ENCODE data around the gene CHKB.

Gene CHKB

DNA sequence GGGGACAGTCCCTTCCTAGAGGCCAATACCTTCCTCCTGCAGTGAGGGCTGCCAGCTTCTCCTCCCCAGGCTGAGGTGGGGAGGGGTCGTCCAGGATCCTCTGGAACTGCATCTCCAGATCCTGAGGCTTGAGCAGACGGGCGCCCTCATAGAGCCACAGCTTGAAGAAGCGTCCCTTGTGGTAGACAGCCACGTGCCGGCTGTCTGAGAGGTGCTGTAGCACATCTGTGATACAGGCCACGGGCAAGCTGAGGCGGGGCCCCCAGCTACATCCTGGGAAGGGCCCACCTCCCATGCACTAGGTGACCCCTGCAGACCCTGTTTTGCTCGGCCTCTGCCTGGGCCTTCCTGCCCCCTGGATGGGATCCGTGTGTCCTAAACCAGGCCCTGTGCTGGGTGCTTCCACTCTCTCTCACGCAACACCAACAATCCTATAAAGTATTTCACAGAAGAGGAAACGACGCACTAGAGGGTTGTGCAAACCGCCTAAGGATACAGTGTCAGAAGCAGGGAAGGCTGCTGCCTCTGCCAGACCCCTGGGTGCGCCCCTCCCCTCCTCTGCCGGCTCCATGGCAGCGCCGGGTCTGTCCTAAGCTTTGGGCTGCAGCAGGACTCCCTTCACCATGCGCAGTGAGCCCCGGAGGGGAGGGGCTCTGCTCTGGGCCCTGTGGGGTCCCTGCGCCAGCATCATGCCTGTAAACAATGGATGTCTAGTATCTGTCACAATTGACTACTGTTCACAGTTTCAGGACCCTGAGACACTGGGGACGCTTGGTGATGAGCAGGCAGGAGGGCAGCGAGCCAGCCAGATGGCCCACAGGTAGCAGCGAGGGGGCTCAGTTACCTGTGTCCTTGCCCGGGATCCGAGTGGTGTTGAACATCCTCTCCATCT is 8.9 kb downstream of the CHKB start:
- no peak for DNase-seq (ENCODE audit: low read depth in 3 of 3)

DNA sequence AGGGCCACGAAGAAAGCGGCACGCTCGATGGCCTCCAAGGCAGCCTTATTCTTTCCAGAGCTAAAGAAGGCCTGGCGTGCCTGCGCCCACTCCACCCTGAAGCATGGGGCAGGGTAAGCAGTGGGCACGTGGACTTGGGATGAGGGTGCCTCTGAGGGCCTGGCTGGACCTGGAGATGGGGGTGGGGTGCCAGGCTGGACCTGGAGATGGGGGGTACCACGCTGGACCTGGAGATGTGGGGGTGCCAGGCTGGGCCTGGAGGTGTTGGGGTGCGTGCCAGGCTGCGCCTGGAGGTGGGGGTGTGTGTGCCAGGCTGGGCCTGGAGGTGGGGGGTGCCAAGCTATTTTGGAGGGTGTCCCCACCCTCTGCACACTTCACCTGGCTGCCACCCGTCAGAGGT is 9.7 kb downstream of the CHKB start:
- no peak for DNase-seq (ENCODE audit: low read depth in 3 of 3)

DNA sequence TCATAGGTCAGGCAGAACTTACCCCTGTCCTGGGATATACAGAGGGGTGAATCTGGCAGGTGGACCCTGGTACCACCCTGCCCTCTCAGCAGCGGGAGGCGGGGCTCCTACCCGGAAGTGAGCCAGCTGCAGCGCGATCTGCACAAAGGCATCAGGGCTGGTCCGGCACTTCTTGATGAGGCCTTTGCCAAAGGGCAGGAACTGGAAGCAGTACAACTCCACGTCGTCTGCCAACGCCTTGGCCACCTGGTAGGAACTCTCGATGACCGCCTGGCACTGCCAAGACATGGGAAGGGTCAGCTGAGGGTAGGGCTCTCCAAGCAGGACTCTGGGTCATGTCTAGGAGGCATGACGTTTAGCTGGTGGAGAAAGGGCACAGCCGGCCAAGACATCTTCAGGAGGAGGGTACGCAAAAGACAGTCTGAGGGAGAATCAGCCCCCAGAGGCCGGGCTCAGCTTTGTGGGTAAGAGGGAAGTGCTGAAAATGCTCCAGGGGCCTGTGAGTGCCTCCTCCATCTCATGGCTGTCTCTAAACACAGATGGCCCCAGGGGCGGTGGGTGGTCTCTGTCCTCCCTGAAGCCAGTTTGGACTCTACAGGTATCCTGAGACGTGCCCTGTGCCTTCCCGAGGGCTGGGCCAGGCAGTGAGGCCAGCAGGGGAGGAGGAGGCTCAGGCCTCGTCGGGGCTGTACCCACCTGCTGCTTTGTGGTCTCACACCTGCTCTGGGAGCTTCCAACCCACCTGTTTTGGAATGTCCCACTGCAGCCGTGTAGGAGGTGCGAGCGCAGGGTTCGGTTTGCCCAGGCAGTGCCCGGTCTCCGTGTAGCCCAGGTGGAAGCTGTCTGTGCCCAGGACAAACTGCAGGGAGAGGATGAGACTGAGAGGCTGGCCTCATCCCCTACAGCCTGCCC is 11.1 kb downstream of the CHKB start:
- DNase-seq (ENCODE audit: low read depth in 3 of 3): no peak

DNA sequence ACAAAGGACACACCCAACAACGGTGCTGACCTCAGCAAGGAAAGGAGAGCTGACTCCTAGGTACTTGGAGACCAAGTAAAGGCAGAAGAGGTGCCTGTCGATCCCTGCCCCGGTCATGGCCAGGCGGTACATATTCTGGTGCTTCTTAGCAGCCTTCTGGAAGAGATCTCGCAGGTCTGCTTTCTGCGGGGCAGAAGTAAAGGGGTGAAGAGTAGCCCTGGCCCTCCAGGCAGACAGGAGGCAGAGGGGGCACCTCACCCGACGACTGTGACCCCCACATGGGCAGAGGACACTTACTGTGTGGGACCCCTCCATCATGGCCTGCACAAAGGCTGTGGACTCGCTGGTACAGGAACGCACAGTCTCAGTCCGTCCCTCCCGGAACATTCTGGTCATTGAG is 11.8 kb downstream of the CHKB start:
- DNase-seq (ENCODE audit: low read depth in 3 of 3): no peak

DNA sequence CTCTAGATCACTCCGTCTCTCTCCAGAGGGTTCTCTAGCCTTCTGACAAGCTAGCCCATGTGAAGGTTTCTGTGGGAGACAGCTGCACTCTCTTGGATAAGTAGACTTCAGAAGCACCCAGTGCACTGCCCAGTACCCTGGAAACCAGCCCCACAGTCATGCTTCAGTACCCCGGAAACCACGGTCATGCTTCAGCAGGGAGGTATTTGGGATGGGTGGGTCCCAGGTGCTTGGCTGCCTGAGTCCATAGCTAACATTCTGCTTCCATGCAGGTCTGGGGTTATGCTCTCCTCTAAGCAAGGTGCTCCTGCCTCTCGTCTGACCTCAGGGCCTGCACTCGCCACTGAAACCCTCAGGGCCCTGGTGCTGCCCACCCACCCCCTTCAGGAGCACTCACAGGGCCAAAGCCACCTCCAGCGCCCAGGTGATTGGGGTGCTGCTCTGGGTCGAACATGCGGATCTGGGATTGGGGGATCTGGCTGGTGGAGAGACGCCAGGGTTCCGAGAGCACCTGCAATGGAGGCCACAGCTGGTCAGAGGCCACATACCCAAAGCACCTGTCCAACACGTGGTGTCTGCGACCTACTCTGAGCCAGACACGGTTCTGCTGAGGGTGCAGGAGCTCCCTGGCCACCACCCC is 12.6 kb downstream of the CHKB start:
- DNase-seq (ENCODE audit: low read depth in 3 of 3): no peak

DNA sequence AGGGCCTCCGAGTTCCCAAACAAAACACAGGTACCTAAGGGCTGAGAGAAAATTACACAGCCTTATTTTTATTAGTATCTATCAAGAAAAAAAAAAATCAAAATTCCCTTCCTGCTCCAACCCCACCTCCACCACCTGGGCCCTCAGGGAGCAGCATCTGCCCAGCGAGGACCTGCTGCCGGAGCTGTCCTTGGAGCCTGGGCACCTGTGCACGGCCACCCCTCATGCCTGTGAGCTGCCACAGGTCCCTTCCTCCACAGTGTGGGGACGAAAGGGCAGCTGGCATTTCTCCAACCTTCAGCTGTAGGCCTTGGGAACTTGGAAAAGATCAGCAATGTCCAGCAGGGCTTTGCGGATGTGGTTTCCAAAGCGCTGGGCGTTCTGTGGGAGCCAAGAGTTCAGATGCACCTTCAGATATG is 13.6 kb downstream of the CHKB start:
- no peak for DNase-seq (ENCODE audit: low read depth in 3 of 3)

DNA sequence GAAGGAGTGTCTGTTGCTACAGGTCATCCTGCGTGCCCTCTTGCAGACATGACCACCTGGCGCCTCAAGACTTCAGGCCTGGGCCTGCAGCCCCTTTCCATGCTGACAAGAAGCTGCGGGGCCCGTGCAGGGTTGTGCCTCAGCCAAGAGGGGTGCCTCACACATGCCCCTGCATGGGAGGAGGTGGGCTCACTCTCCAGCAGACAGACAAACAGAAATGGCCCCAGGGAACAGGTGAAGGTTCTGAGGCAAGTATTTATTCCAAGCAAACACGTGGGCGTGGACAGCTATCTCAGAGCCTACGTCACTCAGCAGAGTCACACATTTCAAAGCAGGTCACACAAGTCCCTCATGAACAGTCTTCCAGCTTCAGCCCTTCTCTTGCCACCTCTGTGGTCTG is 14.0 kb downstream of the CHKB start:
- no peak for DNase-seq (ENCODE audit: low read depth in 3 of 3)

DNA sequence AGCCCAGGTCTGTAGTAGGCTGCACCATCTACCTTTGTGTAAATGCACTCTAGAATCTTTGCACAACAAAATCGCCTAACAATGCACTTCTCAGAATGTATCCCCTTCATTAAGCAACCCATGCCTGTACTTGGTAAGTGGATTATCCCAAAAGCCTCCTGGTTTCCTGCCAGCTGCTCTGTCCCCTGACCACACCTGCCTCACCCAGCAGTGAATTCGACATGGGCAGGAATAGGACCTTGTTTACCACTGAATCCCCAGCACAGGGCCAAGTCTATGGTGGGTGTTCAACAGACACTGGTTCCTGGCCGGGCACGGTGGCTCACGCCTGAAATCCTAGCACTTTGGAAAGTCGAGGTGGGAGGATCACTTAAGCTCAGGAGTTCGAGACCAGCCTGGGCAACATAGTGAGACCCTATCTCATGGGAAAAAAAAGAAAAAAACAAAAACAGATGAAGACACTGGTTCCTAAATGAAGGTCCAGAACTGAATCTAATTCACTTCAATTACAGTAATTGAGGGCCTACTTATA is 14.9 kb downstream of the CHKB start:
- DNase-seq (ENCODE audit: low read depth in 3 of 3): no peak

DNA sequence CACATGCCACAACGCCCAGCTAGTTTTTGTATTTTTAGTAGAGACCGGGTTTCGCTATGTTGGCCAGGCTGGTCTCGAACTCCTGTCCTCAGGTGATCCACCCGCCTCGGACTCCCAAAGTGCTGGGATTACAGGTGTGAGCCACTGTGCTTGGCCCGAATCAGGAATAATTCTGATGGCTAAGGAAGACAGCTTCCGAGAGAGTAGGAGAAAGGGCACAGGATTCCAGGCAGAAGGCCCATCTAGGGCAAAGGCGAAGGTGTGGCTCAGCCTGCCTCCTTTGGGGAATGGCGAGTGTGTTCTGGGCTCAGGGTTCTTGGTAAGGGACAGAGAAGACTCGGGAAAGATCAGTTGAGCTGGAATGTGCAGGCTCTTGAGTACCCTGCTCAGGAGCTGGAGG is 18.4 kb downstream of the CHKB start:
- no peak for DNase-seq (ENCODE audit: low read depth in 3 of 3)

DNA sequence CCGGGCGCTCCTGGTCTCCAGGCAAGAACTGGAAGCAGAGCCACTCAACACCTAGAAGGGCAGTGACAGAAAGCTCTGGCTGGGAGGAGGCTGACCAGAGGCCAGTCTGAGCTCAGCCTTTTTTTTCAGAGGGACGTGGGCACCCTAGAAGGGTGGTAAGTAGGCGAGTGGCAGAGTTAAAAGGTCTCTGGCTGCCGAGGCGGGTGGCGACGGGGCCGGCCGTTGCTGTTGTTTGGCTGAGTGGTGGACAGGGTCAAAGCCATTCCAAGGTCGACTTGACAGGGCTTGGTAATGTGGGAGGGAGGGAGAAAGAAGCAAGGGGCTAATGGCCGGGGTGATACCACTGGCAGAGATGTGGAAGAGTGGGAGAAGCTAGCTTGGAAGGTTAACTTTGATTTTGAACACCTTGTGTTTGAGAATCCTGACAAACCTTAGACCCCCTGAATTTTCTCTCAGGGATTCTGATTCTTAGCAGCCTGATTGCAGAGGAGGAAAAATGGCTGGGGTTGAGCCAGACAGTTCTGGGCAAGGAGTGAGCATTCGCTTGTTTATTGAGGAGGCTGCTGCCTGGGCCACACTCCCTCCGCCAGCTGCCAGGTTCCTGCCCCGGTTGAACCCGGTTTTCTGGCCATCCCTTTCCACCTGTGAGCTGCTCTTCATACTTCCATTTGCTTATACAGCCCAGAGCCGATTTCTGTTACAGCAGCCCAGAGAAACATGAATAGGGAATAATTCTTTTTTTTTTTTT is 19.1 kb downstream of the CHKB start:
- DNase-seq (ENCODE audit: low read depth in 3 of 3): no peak

DNA sequence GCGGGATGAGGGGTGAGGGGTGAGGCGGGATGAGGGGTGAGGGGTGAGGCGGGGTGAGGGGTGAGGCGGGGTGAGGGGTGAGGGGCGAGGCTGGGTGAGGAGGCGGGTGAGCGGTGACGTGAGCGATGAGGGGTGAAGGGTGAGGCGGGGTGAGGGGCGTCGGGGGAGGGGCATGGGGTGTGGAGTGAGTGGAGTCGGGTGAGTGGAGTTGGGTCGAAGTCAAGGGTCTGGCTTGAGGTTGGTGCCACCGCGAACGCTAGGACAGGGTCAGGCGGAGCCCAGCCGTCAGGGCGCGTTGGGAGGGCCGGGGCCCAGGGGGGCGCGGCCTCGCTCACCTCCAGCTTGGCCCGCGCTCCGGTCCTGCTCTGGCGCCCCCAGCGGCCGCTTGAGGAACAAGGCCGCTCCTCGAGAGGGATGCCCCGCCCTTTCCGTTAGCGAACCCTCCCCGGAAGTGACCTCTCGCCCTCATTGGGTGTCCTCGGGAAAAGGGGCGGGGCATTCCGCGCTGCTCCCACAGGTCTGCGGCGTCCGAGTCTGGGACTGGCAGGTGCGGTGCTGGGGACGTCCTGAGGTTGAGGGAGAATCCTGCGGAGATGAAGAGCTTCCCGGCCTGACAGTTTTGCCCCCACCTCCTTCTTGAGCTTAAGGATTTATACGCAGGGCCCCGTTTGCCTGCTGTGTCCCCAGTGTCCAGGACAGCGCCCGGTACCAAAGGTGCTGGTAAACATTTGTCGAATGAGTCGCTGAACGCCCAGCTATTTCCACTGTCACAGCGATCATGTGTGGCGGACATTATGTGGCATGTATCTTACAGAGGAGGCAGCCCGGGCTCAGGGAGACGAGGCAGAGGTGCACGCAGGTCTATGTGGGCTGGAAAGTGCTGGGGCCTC is 19.9 kb downstream of the CHKB start, which contains the start of gene SYCE3:
SYCE3 (minus strand) TSS at position 397 of the 890 bp plus-strand sequence. CDS start 6,514 bp downstream, outside the sequence.
- DNase-seq (ENCODE audit: low read depth in 3 of 3): peak; percentile 95 to 98 (median 97)

DNA sequence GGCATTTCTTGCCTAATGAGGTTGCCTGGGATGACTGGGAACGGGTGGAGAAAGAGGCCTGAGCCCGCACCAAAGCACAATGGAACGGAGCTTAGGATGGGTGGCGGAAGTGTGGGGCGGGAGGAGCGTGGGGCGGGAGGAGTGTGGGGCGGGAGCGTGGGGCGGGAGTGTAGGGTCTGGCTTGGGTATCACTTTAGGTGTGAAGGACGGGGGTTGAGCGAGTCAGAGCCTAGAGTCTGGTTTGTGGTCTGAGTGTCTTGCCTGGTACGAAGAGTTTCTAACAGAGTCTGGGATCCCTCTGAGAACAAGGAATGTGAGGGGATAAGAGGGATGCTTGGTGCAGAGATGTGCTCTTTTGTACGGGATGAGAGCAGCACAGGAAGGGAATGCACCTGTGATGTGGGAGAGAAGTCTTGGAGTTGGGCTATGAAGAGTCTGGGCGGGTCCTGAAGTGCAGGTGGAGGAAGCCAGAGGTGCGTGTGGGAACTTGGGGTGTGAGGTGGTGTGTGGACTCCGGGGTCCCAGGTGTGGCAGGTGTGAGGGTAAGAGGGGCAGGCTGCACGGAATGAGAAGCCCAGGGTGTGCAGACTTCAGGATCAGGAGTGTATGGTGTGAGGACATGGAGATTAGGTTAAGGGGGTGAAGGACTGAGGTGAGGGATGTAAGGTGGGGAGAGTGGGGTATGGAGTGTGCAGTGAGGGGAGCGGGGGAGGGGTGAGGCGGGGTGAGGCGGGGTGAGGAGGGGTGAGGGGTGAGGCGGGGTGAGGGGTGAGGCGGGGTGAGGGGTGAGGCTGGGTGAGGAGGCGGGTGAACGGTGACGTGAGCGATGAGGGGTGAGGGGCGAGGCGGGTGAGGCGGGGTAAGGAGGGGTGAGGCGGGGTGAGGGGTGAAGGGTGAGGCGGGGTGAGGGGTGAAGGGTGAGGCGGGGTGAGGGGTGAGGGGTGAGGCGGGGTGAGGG is 21.0 kb downstream of the CHKB start:
- DNase-seq (ENCODE audit: low read depth in 3 of 3): no peak

DNA sequence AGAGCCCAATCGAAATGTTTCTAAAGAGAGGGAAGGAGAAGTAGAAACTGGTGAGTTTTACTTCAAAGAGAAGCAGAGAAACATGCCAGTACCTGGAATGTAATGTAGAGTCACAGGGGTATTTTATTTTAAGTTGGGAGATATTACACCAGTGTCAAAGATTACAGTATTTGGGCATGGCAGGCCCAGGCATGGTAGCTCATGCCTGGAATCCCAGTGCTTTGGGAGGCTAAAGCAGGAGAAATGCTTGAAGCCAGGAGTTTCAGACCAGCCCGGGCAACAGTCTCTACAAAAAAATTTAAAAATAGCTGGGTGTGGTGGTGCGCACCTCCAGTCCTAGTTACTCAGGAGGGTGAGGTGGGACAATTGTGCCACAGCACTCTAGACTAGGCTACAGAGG is 22.6 kb downstream of the CHKB start:
- no peak for DNase-seq (ENCODE audit: low read depth in 3 of 3)

DNA sequence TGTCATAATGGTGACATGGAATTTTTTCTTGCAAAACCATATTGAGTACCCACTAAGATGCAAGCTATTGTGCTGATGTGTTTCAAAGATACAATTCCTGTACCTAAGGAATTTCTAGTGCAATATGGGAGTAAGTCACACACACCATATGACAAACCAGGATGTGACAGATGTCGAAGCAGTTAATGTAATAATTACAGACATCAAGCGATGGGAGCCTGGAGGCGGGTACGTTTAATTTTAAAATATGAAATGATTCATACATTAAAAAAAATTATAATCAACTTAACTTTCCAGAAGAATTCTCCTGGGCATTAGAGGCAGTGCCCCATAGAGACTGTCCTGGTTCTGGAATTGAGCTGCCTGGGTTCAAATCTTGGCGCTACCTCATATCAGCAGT is 25.9 kb downstream of the CHKB start:
- no peak for DNase-seq (ENCODE audit: low read depth in 3 of 3)

DNA sequence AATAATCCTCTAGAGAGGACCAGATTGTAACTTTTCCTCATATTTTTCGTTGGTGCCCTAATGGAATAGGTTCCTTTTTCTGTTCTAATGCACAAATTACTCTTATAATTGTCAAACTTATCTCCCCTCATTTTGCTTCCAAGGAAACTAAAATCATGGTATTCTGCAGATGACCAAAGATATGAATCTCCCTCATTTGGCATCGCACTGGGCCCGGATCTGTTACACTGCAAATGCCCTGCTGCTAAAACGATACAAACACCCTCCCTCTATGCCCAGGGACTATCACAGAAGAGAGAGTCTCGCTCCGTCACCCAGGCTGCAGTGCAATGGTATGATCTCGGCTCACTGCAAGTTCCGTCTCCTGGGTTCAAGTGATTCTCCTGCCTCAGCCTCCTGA is 29.3 kb downstream of the CHKB start:
- DNase-seq (ENCODE audit: low read depth in 3 of 3): no peak

DNA sequence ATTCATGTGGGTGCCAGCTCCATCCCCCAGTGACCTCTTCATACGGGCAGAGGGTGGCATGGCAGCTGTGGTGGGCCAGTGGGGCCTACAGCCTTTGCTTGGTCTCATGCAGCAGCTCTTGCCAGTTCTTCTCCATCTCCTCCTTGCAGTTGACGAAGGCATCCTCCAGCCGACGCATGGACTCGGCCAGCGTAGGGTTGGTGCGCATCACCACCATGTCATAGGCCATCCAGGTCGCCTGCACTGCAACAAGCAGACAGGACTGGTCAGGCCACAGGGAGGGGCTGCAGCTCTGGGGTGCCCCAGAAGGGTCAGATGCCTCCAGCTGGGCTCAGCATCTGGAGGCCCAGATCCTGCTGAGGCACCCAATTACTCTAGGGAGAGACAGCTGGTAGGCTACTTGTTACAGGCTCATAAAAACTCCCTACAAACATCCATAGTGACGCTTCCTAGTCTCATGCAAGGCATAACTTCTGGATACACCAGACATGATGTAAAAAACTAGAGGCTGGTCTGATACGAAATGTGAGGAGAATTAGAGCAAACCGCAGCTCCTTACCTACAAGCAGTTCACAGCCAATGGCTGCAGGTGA is 31.4 kb downstream of the CHKB start:
- DNase-seq (ENCODE audit: low read depth in 3 of 3): no peak

DNA sequence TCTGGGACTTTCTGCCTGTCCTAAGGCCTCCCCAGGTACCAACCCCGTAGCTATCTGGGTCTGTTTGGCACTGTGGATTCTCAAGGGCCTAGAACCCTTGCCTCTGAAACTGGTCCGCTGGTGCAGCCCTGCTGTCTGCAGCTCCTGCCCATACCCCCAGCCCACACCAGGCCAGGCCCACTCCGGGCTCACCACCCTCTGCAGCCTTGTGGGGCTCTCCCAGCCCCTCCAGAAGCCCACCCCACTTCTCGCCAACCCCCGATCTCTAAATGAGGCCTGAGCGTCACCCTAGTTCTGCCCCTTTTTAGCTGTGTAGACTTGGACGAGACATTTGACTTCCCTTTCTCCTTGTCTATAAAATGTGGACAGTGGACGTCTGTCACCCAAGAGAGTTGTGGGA is 32.3 kb downstream of the CHKB start:
- no peak for DNase-seq (ENCODE audit: low read depth in 3 of 3)

DNA sequence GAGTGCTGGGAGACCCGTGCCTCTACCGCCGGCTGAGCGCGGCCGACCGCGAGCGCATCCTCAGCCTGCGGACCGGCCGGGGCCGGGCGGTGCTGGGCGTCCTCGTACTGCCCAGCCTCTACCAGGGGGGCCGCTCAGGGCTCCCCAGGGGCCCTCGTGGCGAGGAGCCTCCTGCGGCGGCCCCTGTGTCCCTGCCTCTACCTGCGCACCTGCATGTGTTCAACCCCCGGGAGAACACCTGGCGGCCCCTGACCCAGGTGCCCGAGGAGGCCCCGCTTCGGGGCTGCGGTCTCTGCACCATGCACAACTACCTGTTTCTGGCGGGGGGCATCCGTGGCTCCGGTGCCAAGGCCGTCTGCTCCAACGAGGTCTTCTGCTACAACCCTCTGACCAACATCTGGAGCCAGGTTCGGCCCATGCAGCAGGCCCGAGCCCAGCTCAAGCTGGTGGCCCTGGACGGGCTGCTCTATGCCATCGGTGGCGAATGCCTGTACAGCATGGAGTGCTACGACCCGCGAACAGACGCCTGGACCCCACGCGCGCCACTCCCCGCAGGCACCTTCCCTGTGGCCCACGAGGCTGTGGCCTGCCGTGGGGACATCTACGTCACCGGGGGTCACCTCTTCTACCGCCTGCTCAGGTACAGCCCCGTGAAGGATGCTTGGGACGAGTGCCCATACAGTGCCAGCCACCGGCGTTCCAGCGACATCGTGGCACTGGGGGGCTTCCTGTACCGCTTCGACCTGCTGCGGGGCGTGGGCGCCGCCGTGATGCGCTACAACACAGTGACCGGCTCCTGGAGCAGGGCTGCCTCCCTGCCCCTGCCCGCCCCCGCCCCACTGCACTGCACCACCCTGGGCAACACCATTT is 33.5 kb downstream of the CHKB start:
- no peak for DNase-seq (ENCODE audit: low read depth in 3 of 3)
